Measurements from ENCODE around the gene DNAJA4. TPM values are rescaled to one million over a fixed set of nuclear protein-coding genes. Genes with fewer than 3 reads are reported as not detected.

DNAJA4 gene
- total RNA-seq: 53.7 TPM

DNA sequence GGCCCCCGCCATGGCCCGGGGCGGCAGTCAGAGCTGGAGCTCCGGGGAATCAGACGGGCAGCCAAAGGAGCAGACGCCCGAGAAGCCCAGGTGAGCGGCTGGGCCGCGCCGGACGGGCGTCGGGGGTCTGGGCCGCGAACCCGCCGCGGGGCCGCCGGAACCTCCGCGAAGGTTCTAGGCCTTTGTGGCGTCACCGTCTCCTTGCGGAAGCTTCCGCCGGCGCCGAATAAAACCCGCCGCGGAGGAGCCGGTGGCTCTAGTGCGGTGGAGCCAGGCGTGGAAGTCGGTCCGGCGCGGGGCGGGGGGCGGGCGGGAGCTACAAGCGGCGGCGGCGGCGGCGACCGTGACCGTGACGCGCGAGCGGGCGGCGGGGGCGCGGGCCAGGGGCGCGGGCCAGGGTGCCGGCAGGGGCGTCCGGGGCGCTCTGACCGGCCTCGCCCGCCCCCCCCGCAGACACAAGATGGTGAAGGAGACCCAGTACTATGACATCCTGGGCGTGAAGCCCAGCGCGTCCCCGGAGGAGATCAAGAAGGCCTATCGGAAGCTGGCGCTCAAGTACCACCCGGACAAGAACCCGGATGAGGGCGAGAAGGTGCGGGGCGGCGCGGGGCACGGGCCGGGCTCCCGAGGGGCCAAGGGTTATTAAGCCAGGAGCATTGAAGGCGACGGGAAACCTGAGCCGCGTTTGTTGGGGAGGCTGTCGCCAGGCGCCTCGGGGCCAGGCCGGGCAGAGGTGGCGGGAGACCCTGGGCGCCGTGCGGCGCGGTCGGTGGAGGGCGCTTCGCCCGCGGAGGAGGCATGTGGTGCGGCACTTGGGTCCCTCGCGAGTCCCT, at the start of gene DNAJA4:
Gene DNAJA4, plus strand, starts transcription at position 259 of the 833 bp plus-strand sequence. Its CDS starts 202 bp downstream, at position 461.
- DNase-seq: peak; percentile 74

DNA sequence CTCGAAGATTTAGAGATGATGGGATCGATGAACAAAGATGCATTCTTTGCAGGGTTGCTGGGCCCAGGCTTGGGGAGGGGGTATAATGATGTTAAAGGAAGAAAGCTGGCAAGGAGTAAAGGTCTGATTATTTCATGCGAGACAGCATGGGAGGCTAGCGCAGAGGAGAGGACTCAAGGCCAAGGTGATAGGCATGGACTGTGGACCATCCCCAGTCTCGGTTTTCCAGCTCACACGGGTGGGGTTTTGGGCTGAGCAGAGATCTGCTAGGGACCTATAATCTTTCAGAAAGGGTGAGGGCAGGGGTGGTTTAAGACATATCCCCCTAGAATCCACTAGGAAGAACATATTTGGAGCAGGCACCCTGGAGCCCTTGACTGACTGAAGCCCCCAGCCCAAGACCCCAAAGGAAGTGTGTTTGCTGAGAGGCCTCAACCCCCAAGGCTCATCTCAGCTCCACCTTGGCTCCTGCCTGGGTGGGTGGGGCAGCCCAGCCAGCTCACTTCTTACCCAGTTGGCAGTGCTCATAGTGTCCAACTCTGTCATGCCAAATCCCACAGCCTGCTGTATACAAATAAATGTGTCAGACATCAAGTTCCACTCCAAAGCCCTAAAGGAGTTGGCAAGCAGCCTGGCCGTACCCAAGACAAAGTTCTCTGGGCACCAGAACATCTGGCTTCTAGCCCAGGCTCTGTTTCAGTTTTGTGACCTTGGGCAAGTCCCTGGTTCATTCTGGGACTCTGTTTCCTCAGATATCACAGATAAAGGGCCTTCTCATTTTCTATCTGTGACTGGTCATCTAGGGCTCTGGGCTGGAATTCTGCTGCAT, 47.9 kb upstream of the DNAJA4 start:
- peak; percentile 65 for DNase-seq

DNA sequence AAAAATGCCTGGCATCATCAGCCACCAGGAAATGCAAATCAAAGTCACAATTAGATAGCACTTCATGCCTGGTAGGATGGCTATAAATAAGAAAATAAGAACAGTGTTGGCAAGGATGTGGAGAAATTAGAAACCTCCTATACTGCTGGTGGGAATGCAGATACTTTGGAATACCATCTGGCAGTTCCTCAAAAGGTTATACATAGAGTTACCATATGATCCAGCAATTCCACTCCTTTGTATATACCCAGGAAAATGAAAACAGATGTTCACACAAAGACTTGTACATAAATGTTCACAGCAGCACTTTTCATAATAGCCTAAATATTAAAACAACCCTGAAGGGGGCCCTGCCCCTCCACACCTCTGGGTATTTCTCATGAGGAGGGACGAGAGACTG, 43.6 kb upstream of the DNAJA4 start:
- no peak for DNase-seq

DNA sequence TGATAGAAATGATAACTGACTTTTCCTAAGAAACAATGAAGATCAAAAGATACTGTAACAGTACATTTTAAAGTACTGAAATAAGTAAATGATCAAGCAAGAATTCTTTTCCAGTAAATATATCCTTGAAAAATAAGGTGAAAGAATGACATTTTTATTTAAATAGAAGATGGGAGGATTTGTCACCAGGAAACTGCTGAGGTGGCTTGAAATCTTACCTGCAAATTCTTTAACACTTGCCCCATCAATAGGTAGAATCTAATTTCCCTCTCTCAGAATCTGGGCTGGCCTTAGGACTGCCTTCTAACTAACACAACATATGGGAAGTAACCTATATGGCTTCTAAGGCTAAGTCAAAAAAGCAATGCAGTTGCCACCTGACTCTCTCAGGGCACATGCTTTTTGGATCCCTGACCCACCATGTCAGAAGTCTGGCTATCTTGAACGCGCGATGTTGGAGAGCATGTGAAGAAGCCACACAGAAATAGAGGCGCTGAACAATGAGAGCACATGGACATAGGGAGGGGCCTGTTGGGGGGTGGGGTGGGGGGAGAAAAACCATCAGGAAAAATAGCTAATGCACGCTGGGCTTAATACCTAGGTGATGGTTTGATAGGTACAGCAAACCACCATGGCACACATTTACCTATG, 41.5 kb upstream of the DNAJA4 start:
- no peak for DNase-seq

DNA sequence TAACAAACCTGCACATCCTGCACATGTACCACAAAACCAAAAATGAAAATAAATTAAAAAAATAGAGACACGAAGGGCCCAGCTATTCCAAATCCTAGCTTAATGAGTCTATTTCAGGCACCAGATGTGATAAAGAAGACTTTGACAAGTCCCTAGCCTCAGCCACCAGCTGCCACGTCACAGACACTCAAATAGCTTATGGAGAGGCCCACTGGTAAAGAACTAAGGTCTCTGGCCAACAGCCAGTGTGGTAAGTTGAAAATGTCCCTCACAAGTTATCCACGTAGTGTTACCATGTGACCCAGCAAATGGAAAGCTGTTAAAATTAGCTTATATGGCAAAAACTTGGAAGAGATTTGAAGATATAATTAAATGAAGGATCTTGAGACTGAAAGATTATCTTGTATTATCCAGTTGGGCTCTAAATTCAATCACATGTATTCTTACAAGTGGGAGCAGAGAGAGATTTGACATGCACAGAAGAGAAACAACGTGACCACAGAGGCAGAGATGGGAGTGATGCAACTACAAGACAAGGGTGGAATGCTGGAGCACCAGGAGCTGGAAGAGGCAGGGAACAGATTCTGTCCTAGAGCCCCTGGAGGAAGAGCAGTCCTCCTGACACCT, 40.9 kb upstream of the DNAJA4 start:
- no peak for DNase-seq

DNA sequence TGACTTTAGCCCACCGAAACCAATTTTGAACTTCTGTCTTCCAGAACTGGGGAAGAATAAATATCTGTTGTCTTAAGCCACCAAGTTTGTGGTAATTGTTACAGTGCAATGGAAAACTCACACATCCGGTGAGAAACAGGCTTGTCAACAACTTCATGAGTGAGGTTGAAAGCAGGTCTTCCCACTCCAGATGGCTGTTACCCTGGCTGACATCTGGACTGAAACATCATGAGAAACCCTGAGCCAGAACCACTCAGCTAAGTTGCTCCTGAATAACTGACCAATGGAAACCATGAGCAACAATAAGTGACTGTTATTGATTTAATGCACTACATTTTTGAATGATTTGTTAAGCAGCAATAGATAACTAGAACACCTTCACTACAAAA, 40.3 kb upstream of the DNAJA4 start:
- no peak for DNase-seq

DNA sequence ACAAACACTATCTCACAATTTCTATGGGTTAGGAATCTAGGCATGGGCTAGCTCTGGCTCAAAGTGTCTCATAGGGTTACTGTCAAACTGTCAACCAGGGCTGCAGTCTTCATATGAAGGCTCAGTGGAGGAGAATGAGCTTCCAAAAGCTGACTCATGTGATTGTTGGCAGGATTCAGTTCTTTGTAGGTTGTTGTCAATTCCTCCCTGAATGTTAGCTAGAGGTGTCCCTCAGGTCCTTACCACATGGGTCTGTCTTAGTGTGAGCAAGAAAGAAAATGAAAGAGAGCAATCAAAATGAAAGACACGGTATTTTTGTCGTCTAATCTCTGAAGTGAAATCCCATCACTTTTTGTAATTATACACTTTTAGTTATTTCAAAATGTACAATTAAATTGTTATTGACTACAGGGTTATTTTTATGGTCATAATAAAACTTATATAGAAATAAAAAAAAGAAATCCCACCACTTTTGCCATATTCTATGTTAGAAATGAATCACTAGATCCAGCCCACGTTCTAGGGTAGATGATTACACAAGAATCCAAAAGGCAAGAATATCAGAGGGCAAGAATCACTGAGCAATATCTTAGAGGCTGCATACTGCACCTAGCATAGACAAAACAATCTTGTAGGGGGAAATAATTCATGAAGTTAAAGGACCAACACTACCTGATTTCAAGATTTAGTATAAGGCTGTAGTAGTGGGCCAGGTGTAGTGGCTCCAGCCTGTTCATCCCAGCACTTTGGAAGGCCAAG, 38.4 kb upstream of the DNAJA4 start:
- DNase-seq: no peak

DNA sequence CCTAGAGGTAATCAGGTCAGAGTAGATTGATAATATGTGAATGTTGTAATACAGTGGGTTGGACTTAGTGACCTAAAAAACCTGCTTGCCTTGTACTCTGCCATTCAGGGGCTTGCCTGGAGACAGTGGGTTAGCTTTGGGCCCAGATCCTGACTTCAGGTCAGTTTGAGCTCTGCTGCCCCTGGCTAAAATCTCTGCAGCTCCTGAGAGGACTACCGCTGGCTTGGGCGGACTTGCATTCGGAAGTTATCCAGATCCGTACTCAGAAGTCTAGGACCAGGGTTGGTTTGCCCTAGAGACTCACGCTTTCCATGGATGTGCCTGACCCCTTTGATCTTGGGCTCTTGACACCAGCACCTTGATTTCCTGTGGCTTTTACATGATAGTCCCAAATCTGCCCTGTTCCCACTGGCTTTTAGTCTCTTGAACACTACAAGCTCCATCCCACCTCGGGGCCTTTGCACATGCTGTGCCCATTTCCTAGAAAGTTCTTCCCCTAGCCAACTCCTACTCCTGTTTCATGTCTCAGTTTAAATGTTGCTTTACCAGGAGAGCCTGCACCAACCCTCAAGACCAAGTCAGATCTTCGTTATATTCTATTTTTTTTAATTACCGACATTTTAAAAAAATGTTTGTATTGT, 35.9 kb upstream of the DNAJA4 start:
- no peak for DNase-seq

DNA sequence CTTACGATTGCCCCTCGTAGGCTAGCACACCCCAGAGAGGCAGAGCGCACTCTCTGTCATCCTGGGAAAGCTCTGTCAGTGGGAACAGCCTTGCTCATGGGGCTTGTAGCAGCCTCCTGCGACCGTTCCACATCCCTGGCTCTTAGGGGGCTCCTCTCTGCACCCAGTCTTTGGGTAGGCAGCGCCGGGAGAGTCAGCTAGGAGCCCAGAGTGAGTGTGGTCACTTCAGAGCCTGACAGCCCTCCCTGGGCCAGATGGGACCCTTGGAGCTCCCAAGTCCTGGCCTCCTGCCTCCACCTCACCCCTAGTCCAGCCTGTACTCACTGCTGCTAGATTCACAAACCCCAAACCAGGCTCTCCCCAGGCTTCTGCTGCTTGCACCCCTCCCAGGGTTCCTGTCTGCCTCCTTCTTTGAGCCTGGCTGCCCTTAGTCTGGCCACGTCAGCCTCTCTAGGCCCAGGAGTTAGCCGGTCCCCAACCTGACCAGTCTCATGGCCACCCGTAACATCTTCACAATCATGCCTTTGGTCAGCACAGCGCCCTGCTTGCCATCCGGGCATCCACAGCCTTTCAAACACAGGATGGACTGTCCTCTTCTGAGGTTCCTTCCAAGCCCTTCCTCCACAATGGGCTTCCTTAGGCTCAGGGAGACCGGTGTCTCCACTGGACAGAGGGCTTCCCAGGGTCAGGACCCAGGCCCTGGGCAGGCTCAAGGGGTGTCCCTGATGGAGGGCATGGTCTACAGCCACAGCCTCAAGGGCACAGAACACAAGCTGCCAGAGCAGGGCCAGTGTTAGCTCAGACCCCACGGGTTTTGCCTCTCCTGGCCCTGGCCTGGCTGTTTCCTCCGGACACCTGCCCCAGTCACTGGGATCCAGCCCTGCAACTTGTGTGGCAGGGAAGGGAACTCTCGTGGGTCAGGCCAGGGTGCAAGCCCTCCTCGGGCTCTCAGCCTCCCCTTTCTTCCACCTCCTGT, 34.6 kb upstream of the DNAJA4 start:
- DNase-seq: no peak

DNA sequence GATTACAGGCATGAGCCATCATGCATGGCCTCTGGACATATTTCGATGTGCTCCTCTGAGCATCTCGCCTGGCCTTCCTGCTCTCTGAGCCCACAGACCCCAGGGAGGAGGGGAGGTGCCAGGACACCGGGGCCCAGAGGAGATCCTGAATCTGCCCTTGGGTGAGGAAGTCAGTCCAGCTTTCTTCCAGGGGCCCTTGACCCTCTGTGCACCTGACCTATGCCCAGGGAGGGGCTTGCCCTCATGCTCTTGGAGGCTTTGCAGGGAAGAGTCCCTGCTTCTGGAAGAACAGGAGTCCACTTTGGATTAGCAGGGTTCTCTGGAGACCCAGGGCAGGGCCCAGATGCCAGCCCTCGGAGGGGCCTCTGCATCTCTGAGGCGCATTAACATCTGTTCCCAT, 31.4 kb upstream of the DNAJA4 start:
- no peak for DNase-seq

DNA sequence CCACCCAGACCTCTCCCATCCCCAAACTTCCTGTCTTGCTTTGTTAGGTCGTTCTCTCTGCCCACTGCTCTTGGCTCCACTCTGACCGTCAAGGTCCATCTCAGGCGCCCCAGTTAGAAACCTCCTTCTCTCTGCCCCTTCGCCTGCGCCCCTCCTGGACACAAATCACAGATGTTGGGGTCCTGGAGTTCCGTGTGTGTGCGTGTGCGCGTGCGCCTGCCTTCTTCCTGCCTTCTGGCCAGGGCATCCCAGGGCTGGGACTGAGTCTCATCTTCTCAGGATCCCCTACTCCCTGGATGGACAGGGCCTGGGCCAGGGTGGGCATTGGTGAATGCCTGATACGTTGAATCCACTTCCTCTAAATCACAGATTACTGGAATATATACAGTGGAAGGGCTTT, 30.9 kb upstream of the DNAJA4 start:
- DNase-seq: no peak

DNA sequence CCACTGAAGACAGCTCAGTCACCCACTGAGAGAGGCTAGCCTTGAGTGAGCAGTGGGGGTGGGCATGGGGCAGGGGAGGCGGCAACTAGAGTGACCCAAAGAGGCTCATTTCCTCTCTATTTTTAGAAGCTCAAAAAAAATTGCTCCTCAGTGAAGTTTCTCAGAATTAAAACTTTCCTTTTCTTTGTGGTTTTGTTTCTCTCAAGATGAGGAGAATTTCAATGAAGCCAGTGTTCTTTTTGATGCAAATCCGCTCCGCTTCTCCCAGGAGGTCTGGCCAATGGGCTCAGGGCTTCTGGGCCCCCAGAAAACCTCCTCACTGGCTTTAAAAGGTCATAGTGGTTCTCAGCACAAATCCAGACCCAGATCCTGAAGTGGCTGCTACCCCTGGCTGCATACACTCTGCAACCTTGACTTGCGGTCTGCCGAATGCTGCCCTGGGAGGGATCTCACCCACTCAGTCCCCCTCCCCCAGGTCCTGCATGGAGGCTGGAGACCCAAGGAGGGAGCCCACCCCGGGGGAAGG, 29.8 kb upstream of the DNAJA4 start, which contains the start of gene ACSBG1:
Gene ACSBG1, minus strand, starts transcription at position 51 of the 526 bp plus-strand sequence. CDS start 64 bp downstream, outside the sequence.
- no peak for DNase-seq

DNA sequence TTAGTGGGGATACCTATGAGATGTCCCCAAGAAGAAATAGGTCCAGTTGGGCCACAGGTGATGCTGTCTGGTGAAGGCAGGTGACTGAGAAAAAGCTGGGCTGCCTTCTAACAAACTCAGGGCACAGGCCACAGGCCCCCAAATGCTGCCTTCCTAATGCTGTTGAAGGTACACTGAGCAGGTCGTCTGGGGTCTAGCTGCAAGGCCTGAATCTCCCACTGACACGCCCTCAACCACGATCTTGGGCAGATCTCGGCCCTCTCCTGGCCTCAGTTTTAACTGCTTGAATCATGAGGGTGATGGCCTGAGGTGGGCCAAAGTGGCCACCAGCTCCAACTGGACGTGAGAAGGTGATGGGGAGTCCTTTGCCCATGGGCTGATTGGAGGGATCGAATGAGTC, 27.9 kb upstream of the DNAJA4 start:
- no peak for DNase-seq

DNA sequence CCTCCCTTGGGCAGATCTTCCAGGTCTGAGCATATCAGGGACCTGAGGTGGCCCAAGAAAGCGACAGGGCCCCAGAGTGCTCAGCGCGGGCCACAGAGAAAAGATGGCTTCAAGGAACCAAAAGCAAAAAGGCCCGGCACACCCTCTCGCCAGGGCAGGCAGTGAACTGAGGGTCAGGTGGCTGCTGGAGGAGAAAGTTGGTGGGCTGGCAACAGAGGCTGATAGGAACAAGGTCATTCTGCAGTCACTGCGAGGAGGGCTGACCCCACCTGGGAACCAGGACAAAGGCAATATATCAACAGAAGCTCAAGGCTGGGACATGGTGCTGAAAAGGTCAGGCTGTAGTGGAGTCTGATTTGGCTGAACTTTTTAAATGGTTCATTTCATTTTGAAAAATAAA, 27.2 kb upstream of the DNAJA4 start:
- no peak for DNase-seq

DNA sequence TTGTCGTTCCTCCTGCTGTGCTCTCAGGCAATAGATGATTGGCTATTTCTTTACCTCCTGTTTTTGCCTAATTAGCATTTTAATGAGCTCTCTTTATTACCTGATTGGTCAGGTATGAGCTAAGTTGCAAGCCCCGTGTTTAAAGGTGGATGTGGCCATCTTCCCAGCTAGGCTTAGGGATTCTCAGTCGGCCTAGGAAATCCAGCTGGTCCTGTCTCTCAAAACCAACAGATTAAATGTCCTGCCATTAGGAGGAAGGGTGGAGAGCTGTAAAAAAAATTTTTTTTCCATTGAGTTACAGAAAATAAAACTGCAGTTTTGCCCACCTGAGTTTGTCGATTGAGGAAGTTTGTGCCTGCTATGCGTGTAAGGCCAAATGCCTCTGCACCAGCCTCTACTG, 24.6 kb upstream of the DNAJA4 start:
- DNase-seq: peak; percentile 74

DNA sequence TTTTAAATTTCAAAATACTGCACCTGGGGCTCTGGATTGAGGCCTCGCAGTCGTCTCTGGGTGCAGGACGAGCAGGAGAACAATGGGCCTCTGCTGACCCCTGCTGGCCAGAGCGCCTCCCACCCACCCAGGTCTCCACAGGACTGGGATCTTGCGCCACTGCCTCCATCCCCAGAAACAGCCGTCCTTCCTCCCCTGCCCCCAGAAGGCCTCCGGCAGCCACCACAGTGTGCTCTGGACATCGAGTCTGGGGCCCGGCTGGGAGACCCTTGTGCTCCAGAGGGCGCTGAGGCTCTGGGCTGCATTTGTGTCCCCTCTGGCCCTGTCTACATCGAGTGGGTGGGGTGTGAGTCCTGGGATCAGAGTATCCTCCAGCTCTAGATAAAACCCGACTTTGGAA, 23.3 kb upstream of the DNAJA4 start:
- DNase-seq: peak; percentile 91

DNA sequence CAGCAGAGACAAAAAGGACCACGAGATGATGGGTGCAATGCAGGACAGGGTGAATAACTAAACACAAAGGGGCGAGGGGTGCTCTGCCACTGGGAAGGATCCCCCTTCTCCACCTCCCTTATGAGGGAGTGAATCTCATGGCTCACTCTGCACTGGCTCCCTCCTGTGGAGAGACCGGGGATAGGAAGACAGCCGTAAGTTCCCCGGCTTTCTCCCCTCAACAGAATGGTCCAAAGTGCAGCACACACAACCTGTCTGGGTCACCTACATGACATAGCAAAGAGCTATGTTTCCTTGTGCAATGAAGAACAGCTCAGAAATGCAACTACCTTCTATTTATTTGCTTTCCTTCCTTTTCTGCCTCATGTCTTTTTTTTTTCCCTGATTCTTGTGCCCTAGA, 22.2 kb upstream of the DNAJA4 start:
- no peak for DNase-seq

DNA sequence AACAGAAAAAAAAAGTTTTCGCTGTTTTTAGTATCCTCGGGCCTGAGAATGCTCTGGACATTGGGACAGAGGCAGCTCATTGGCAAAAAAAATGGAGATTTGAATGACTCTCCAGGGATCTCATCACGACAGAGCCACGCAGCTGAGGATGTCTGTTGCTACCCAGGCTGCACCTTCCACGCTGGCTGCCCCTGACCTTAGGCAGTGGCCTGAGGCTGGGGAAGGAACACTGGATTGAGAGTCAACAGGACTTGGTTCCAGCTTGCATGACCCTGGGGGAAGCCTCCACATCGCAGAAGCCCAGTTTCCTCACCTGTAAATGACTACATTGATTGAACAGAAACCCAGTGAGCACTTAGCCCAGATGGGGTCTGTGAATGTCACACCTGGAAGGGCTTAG, 21.3 kb upstream of the DNAJA4 start:
- DNase-seq: no peak

DNA sequence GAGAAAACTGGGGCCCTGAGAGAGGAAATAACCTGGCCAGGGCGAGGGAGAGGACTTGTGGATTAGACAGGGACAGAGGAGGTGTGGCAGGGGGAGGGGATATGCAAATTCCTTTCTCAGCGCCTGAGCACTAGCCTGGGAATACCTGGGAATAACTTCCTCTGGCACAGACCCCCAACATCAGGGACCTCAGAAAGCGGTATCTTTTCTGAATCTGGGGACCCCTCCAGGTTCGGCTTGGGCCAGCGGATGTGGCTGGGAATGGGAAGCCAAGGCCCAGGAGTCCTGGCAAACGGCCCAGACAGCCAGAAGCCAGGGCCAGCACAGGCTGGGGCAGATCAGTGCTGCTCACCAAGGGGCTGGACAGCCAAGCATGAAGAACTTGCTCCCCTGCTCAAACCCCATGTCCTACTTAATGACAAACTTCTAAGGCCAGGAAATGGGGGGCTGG, 20.8 kb upstream of the DNAJA4 start:
- no peak for DNase-seq

DNA sequence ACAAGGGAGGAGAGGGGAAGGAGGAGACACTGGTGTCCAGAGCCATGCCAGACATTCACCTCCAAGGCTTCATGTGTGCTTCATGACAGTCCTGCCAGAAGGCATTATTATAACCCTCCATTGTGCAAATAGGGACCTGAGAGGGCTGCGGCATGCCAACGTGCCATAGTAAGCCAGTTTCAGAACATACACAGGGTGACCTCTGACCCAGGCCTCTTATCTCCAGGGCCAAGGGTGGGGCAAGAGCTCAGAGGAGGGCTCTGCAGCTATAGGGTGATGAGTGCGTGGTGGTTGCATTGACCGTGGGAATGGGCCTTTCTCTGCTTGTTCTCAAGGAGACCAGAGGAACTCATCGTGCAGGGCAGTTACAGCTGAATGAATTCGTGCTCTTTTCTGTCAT, 20.3 kb upstream of the DNAJA4 start:
- DNase-seq: no peak

Measured in tongue (tissue), 2 donors.